GM23248 (cell line): ENCODE results near the gene HYI.

Source experiments
- EZH2 ChIP-seq: fragments of 200-600 bp; sonication (generic); IDR thresholded peaks from 2 replicates; pipeline ENCODE4 v1.6.1; 2018; ENCODE audit warnings: antibody characterized with exemption, mild to moderate bottlenecking; ENCODE audit not compliant: insufficient read depth, poor library complexity, severe bottlenecking
- EZH2phosphoT487 ChIP-seq: fragments of 200-600 bp; sonication (generic); IDR thresholded peaks from 2 replicates; pipeline ENCODE4 v1.6.1; 2018; ENCODE audit warnings: antibody characterized with exemption, moderate library complexity, mild to moderate bottlenecking, low read depth; ENCODE audit not compliant: insufficient read depth

GRCh38 chr1:43420874-43421273 lies 32.9 kb downstream of the HYI start:
- TF ChIP-seq EZH2 (no peak), EZH2phosphoT487 (no peak)
